Measurements from ENCODE around the gene PRR5L. TPM values are rescaled to one million over a fixed set of nuclear protein-coding genes. Genes with fewer than 3 reads are reported as not detected.
"Not testable (repeated sequence)": the region's sequence is repeated elsewhere in the genome, so short reads cannot be mapped to it uniquely, and the experiment has no call there.

PRR5L gene
- total RNA-seq, 1 experiment from 2014 or later = not detected

DNA sequence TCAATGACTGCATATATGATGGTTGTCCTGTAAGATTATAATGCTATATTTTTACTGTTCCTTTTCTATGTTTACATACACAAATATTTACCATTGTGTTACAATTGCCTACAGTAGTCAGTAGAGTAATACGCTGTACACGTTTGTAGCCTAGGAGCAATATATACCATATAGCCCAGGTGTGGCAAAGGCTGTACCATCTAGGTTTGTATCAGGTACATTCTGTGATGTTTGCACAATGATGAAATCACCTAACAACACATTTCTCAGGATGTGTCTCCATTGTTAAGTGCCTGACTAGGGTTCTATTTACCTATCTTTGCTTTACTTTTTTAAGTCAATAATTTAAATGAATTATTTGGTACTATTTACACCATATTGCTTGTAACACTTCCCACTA, 21.9 kb downstream of the PRR5L start:
- POLR2A ChIA-PET = no interaction called here
- no TSS peak for BruUV-seq (replicated peaks)
- no peak overlapping the region for H3K27ac Mint-ChIP-seq (ENCODE audit: unreplicated experiment)
- no peak overlapping the region for H3K4me3 ChIP-seq (ENCODE audit: low read depth, low read length)
- TF ChIP-seq, protein P1, sequence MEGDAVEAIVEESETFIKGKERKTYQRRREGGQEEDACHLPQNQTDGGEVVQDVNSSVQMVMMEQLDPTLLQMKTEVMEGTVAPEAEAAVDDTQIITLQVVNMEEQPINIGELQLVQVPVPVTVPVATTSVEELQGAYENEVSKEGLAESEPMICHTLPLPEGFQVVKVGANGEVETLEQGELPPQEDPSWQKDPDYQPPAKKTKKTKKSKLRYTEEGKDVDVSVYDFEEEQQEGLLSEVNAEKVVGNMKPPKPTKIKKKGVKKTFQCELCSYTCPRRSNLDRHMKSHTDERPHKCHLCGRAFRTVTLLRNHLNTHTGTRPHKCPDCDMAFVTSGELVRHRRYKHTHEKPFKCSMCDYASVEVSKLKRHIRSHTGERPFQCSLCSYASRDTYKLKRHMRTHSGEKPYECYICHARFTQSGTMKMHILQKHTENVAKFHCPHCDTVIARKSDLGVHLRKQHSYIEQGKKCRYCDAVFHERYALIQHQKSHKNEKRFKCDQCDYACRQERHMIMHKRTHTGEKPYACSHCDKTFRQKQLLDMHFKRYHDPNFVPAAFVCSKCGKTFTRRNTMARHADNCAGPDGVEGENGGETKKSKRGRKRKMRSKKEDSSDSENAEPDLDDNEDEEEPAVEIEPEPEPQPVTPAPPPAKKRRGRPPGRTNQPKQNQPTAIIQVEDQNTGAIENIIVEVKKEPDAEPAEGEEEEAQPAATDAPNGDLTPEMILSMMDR (IDR thresholded peaks at IDR 0.05; ENCODE audit: insufficient read depth in 1 of 2, low read depth in 1 of 2, low read length in 1 of 2, severe bottlenecking in 1 of 2, unreplicated experiment in 1 of 2) = no peak
- no peaks in the 10 kb centered on the region for H3K36me3 Mint-ChIP-seq (ENCODE audit: insufficient read depth, unreplicated experiment)
- no peak for DNase-seq
- H3K9me3 Mint-ChIP-seq (ENCODE audit: unreplicated experiment) = no peaks in the 10 kb centered on the region
- intact Hi-C loops (cut with micrococcal nuclease; ENCODE audit: unreplicated experiment) = no loop called here
- H3K4me3 Mint-ChIP-seq (ENCODE audit: unreplicated experiment) = no peak overlapping the region
- H3K4me1 ChIP-seq = no peaks in the 10 kb centered on the region
- peaks cover 7% of the 10 kb centered on the region for H3K27me3 Mint-ChIP-seq (ENCODE audit: insufficient read depth, unreplicated experiment)
- H3K27me3 ChIP-seq (replicated peaks; ENCODE audit: control insufficient read depth, insufficient read depth, low read length) = no peaks in the 10 kb centered on the region
- no peaks in the 10 kb centered on the region for H3K36me3 ChIP-seq (ENCODE audit: control insufficient read depth, insufficient read depth, low read length)
- no peaks in the 10 kb centered on the region for H3K9me3 ChIP-seq
- CTCF ChIA-PET = no interaction called here
- H3K4me1 Mint-ChIP-seq (ENCODE audit: low read depth, unreplicated experiment) = no peaks in the 10 kb centered on the region

DNA sequence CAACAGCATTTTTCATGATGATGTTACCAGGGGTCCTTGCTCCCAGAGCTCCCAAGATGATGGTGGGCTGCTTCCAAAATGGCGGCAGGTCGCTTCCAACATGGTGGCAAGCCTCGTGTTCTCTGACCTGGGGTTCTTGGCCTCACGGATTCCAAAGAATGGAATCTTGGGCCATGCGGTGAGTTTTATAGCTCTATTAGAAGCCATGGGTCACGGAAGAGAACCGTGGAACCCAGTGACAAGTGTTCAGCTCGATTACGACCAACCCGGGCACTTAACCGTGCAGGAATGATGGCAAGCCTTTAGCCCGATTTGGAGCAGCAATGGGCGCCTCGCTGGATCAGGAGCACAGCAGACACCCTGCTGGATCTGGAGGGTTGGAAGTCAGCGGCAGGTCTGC, 28.9 kb downstream of the PRR5L start:
- H3K36me3 ChIP-seq (ENCODE audit: control insufficient read depth, insufficient read depth, low read length); intact Hi-C loops (cut with micrococcal nuclease; ENCODE audit: unreplicated experiment); H3K4me1 ChIP-seq; BruUV-seq (replicated peaks); POLR2A ChIA-PET; H3K4me3 Mint-ChIP-seq (ENCODE audit: unreplicated experiment); DNase-seq; H3K4me3 ChIP-seq (ENCODE audit: low read depth, low read length); H3K27ac Mint-ChIP-seq (ENCODE audit: unreplicated experiment); H3K27me3 Mint-ChIP-seq (ENCODE audit: insufficient read depth, unreplicated experiment); H3K27me3 ChIP-seq (replicated peaks; ENCODE audit: control insufficient read depth, insufficient read depth, low read length); H3K4me1 Mint-ChIP-seq (ENCODE audit: low read depth, unreplicated experiment); H3K9me3 ChIP-seq; H3K9me3 Mint-ChIP-seq (ENCODE audit: unreplicated experiment); H3K36me3 Mint-ChIP-seq (ENCODE audit: insufficient read depth, unreplicated experiment); CTCF ChIA-PET: not testable (repeated sequence)

DNA sequence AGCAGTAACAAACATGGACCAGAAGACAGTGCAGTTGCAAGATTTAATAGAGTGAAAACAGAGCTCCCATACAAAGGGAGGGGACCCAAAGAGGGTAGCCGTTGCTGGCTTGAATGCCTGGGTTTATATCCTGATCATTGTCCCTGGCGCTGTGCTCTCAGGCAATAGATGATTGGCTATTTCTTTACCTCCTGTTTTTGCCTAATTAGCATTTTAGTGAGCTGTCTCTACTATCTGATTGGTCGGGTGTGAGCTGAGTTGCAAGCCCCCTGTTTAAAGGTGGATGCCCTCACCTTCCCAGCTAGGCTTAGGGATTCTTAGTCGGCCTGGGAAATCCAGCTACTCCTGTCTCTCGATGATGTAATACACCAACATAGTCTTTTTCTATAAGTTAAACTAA, 29.3 kb downstream of the PRR5L start:
- H3K4me3 ChIP-seq (ENCODE audit: low read depth, low read length); H3K9me3 ChIP-seq; POLR2A ChIA-PET; H3K36me3 ChIP-seq (ENCODE audit: control insufficient read depth, insufficient read depth, low read length); H3K27ac Mint-ChIP-seq (ENCODE audit: unreplicated experiment); H3K4me1 Mint-ChIP-seq (ENCODE audit: low read depth, unreplicated experiment); H3K27me3 Mint-ChIP-seq (ENCODE audit: insufficient read depth, unreplicated experiment); H3K9me3 Mint-ChIP-seq (ENCODE audit: unreplicated experiment); DNase-seq; H3K36me3 Mint-ChIP-seq (ENCODE audit: insufficient read depth, unreplicated experiment); H3K4me3 Mint-ChIP-seq (ENCODE audit: unreplicated experiment); BruUV-seq (replicated peaks); H3K4me1 ChIP-seq; CTCF ChIA-PET; H3K27me3 ChIP-seq (replicated peaks; ENCODE audit: control insufficient read depth, insufficient read depth, low read length); intact Hi-C loops (cut with micrococcal nuclease; ENCODE audit: unreplicated experiment): not testable (repeated sequence)

DNA sequence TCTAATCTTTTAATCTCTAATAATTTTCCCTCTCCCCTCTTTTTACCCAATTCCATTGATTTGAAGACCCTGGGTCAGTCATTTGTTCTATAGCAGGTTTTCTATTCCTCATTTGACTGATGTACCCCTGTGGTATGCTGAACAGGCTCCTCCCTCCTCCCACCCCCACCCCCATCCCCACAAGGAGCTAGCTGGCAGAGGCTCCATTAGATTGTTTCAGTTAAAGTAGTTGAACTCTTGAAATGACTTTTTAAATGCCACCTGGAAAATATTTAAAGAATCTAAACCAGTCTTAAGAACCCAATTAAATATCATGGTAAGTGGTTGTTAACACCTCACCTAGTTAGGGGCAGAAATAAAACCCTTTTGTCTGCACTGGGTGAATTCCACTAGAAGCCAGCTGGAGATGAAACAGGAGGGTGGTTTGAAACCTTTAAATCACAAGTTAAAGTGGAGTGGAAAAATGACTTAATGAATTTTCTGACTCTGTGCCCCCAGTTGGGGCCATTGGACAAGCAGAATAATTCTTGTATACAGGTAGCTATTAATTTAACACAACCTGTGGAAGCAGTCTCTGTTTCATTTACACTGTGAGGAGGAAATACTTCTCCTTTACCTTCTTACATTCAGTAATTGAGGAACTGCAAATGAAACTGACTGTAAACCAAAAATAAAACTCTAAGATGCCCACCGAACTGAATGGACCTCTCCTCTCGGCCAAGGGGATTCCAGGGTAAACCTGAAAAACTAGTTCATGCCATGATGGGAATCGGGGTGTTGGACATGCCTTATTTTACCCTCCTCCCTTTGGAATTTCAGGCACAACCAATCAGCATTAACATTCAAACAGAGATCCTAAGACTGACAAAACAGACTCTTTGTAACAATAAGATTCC, 30.7 kb downstream of the PRR5L start:
- H3K27ac Mint-ChIP-seq (ENCODE audit: unreplicated experiment) = no peak overlapping the region
- no peak overlapping the region for H3K4me3 ChIP-seq (ENCODE audit: low read depth, low read length)
- H3K9me3 Mint-ChIP-seq (ENCODE audit: unreplicated experiment) = no peaks in the 10 kb centered on the region
- TF ChIP-seq, protein P1 (IDR thresholded peaks at IDR 0.05; ENCODE audit: insufficient read depth in 1 of 2, low read depth in 1 of 2, low read length in 1 of 2, severe bottlenecking in 1 of 2, unreplicated experiment in 1 of 2) = no peak
- H3K4me1 ChIP-seq = no peaks in the 10 kb centered on the region
- no peak for DNase-seq
- CTCF ChIA-PET = interaction anchor here (0.6 kb wide), 1 partner anchor 19 kb away, joined by 3 read pairs; no protein-coding TSS in a partner anchor
- POLR2A ChIA-PET = no interaction called here
- intact Hi-C loops (cut with micrococcal nuclease; ENCODE audit: unreplicated experiment) = no loop called here
- no peaks in the 10 kb centered on the region for H3K36me3 ChIP-seq (ENCODE audit: control insufficient read depth, insufficient read depth, low read length)
- no peaks in the 10 kb centered on the region for H3K36me3 Mint-ChIP-seq (ENCODE audit: insufficient read depth, unreplicated experiment)
- H3K4me1 Mint-ChIP-seq (ENCODE audit: low read depth, unreplicated experiment) = no peaks in the 10 kb centered on the region
- no peaks in the 10 kb centered on the region for H3K27me3 Mint-ChIP-seq (ENCODE audit: insufficient read depth, unreplicated experiment)
- no peaks in the 10 kb centered on the region for H3K27me3 ChIP-seq (replicated peaks; ENCODE audit: control insufficient read depth, insufficient read depth, low read length)
- no TSS peak for BruUV-seq (replicated peaks)
- H3K4me3 Mint-ChIP-seq (ENCODE audit: unreplicated experiment) = no peak overlapping the region
- peaks cover 3% of the 10 kb centered on the region; the same call in 1 of the 2 replicates for H3K9me3 ChIP-seq
